ENCODE data around the gene RBFOX1. TPM values are rescaled to one million over a fixed set of nuclear protein-coding genes. Genes with fewer than 3 reads are reported as not detected.

The RBFOX1 gene
- total RNA-seq, 2 experiments from 2014 or later: not detected

GRCh38 chr16:7614021-7614795, 281.6 kb downstream of the RBFOX1 start:
- ChIA-PET POLR2A (no interaction called here), CTCF (no interaction called here)
- Mint-ChIP-seq H3K4me3 (no peak overlapping the region), H3K9me3 (peaks cover 19% of the 10 kb centered on the region), H3K36me3 (ENCODE audit: low read depth) (no peaks in the 10 kb centered on the region), H3K4me1 (no peaks in the 10 kb centered on the region), H3K27me3 (no peaks in the 10 kb centered on the region), H3K27ac (no peak overlapping the region)
- no peak for DNase-seq

GRCh38 chr16:7615565-7615964, 282.9 kb downstream of the RBFOX1 start:
- Mint-ChIP-seq H3K36me3 (ENCODE audit: low read depth) (no peaks in the 10 kb centered on the region), H3K4me3 (no peak overlapping the region), H3K9me3 (peaks cover 19% of the 10 kb centered on the region), H3K27ac (no peak overlapping the region), H3K4me1 (no peaks in the 10 kb centered on the region), H3K27me3 (no peaks in the 10 kb centered on the region)
- CTCF ChIA-PET: no interaction called here
- no peak for DNase-seq
- POLR2A ChIA-PET: no interaction called here

GRCh38 chr16:7624871-7625766, 292.5 kb downstream of the RBFOX1 start:
- Mint-ChIP-seq H3K9me3 (peaks cover 24% of the 10 kb centered on the region), H3K27ac (no peak overlapping the region), H3K36me3 (ENCODE audit: low read depth) (no peaks in the 10 kb centered on the region), H3K4me1 (no peaks in the 10 kb centered on the region), H3K27me3 (no peaks in the 10 kb centered on the region), H3K4me3 (no peak overlapping the region)
- CTCF ChIA-PET: interaction anchor here (0.5 kb wide), 1 partner anchor 598 kb away, joined by 6 read pairs; no protein-coding TSS in a partner anchor
- POLR2A ChIA-PET: no interaction called here
- no peak for DNase-seq

- Mint-ChIP-seq H3K4me1 (no peaks in the 10 kb centered on the region), H3K27ac (no peak overlapping the region), H3K9me3 (peaks cover 34% of the 10 kb centered on the region), H3K27me3 (no peaks in the 10 kb centered on the region), H3K4me3 (no peak overlapping the region), H3K36me3 (ENCODE audit: low read depth) (no peaks in the 10 kb centered on the region)
- CTCF ChIA-PET: no interaction called here
- DNase-seq: no peak
- POLR2A ChIA-PET: no interaction called here
Observed at GRCh38 chr16:7628981-7629380, 296.3 kb downstream of the RBFOX1 start.

GRCh38 chr16:7629571-7629970, 296.9 kb downstream of the RBFOX1 start:
- ChIA-PET POLR2A (no interaction called here), CTCF (no interaction called here)
- H3K27ac Mint-ChIP-seq: no peak overlapping the region
- no peak for DNase-seq
- H3K9me3 Mint-ChIP-seq: peaks cover 37% of the 10 kb centered on the region
- H3K4me1 Mint-ChIP-seq: no peaks in the 10 kb centered on the region
- no peak overlapping the region for H3K4me3 Mint-ChIP-seq
- H3K27me3 Mint-ChIP-seq: no peaks in the 10 kb centered on the region
- no peaks in the 10 kb centered on the region for H3K36me3 Mint-ChIP-seq (ENCODE audit: low read depth)

GRCh38 chr16:7637446-7637845, 304.8 kb downstream of the RBFOX1 start:
- ChIA-PET POLR2A (no interaction called here), CTCF (no interaction called here)
- Mint-ChIP-seq H3K4me1 (no peaks in the 10 kb centered on the region), H3K27me3 (no peaks in the 10 kb centered on the region), H3K9me3 (peaks cover 29% of the 10 kb centered on the region), H3K36me3 (ENCODE audit: low read depth) (no peaks in the 10 kb centered on the region), H3K27ac (no peak overlapping the region), H3K4me3 (no peak overlapping the region)
- no peak for DNase-seq

GRCh38 chr16:7638306-7638705, 305.7 kb downstream of the RBFOX1 start:
- no peaks in the 10 kb centered on the region for H3K4me1 Mint-ChIP-seq
- no peaks in the 10 kb centered on the region for H3K27me3 Mint-ChIP-seq
- no peak overlapping the region for H3K27ac Mint-ChIP-seq
- no peaks in the 10 kb centered on the region for H3K36me3 Mint-ChIP-seq (ENCODE audit: low read depth)
- CTCF ChIA-PET: no interaction called here
- no peak for DNase-seq
- H3K4me3 Mint-ChIP-seq: no peak overlapping the region
- H3K9me3 Mint-ChIP-seq: peaks cover 33% of the 10 kb centered on the region
- POLR2A ChIA-PET: no interaction called here

GRCh38 chr16:7640334-7640733, 307.7 kb downstream of the RBFOX1 start:
- Mint-ChIP-seq H3K4me3 (no peak overlapping the region), H3K27me3 (no peaks in the 10 kb centered on the region), H3K27ac (no peak overlapping the region), H3K36me3 (ENCODE audit: low read depth) (no peaks in the 10 kb centered on the region), H3K9me3 (peaks cover 33% of the 10 kb centered on the region), H3K4me1 (no peaks in the 10 kb centered on the region)
- DNase-seq: no peak
- ChIA-PET CTCF (no interaction called here), POLR2A (no interaction called here)

GRCh38 chr16:7644176-7644575, 311.5 kb downstream of the RBFOX1 start:
- H3K27ac Mint-ChIP-seq: no peak overlapping the region
- no peak overlapping the region for H3K4me3 Mint-ChIP-seq
- H3K4me1 Mint-ChIP-seq: no peaks in the 10 kb centered on the region
- ChIA-PET CTCF (no interaction called here), POLR2A (no interaction called here)
- H3K27me3 Mint-ChIP-seq: no peaks in the 10 kb centered on the region
- DNase-seq: no peak
- H3K36me3 Mint-ChIP-seq (ENCODE audit: low read depth): no peaks in the 10 kb centered on the region
- peaks cover 31% of the 10 kb centered on the region for H3K9me3 Mint-ChIP-seq

GRCh38 chr16:7644811-7645210, 312.2 kb downstream of the RBFOX1 start:
- Mint-ChIP-seq H3K36me3 (ENCODE audit: low read depth) (no peaks in the 10 kb centered on the region), H3K27ac (no peak overlapping the region), H3K9me3 (peaks cover 29% of the 10 kb centered on the region), H3K4me3 (no peak overlapping the region), H3K4me1 (no peaks in the 10 kb centered on the region), H3K27me3 (no peaks in the 10 kb centered on the region)
- no peak for DNase-seq
- ChIA-PET CTCF (no interaction called here), POLR2A (no interaction called here)

- POLR2A ChIA-PET: no interaction called here
- Mint-ChIP-seq H3K9me3 (peaks cover 39% of the 10 kb centered on the region), H3K36me3 (ENCODE audit: low read depth) (no peaks in the 10 kb centered on the region), H3K27me3 (no peaks in the 10 kb centered on the region), H3K4me3 (no peak overlapping the region), H3K27ac (no peak overlapping the region), H3K4me1 (no peaks in the 10 kb centered on the region)
- CTCF ChIA-PET: no interaction called here
- no peak for DNase-seq
Observed at GRCh38 chr16:7646821-7647500, 314.3 kb downstream of the RBFOX1 start.

- Mint-ChIP-seq H3K27ac (no peak overlapping the region), H3K4me1 (no peaks in the 10 kb centered on the region), H3K4me3 (no peak overlapping the region), H3K36me3 (ENCODE audit: low read depth) (no peaks in the 10 kb centered on the region), H3K9me3 (peaks cover 40% of the 10 kb centered on the region), H3K27me3 (no peaks in the 10 kb centered on the region)
- DNase-seq: no peak
- ChIA-PET CTCF (no interaction called here), POLR2A (no interaction called here)
Observed at GRCh38 chr16:7650431-7650830, 317.8 kb downstream of the RBFOX1 start.

GRCh38 chr16:7651803-7652570, 319.3 kb downstream of the RBFOX1 start:
- Mint-ChIP-seq H3K27me3 (no peaks in the 10 kb centered on the region), H3K36me3 (ENCODE audit: low read depth) (no peaks in the 10 kb centered on the region), H3K9me3 (peaks cover 37% of the 10 kb centered on the region), H3K4me1 (no peaks in the 10 kb centered on the region), H3K27ac (no peak overlapping the region), H3K4me3 (no peak overlapping the region)
- ChIA-PET POLR2A (no interaction called here), CTCF (no interaction called here)
- DNase-seq: no peak

Data from activated CD4-positive, alpha-beta memory T cell treated with anti-CD3 and anti-CD28 coated beads, Interleukin-2, amount 10 ng/mL, durations not matched to agents 7 days and 5 days (primary cell).